Mammary epithelial cell (primary cell): ENCODE data around the gene LRRC74A.

Source experiments
- EZH2 ChIP-seq: IDR thresholded peaks from 2 replicates; pipeline ENCODE4 v1.6.1; 2012; ENCODE audit warnings: low read length, inconsistent platforms, borderline replicate concordance
- TF ChIP-seq, protein P1 (sequence below), 2 donors: IDR thresholded peaks in 1 of 2; conservative IDR thresholded peaks in 1 of 2; 2 replicates each; pipeline ENCODE4 v1.5.1; 2011 to 2012; ENCODE audit warnings: inconsistent platforms in 2 of 2, low read length in 2 of 2, mild to moderate bottlenecking in 2 of 2, control low read depth in 1 of 2, low read depth in 1 of 2; ENCODE audit not compliant: insufficient read depth in 1 of 2; ENCODE audit errors: extremely low read depth in 1 of 2

DNA sequence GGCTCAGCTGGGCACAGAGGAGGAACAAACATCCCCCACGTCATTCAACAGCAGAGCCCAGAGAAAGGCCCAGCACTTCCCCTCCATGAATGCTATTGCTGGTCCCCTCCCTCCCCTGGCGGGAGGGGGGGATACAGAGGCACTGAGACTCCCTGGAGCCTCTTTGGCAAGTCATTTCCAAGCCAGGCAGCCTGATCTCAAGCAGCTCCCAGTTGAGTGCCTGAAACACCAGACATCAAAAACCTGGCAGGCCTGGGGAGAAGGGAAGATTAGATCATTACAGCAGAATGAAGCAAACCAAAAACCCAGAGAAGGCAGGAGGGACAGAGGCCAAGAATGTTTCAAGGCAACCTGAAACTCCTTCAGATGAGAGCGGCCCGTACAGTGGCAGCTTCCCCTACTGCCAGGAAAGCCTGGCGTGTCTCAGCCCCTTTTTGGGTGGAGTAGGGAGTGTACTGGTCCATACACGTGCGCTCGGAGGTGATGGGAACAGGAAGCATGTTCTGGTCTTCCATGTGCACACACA, 92.1 kb downstream of the LRRC74A start:
- TF ChIP-seq, protein P1, sequence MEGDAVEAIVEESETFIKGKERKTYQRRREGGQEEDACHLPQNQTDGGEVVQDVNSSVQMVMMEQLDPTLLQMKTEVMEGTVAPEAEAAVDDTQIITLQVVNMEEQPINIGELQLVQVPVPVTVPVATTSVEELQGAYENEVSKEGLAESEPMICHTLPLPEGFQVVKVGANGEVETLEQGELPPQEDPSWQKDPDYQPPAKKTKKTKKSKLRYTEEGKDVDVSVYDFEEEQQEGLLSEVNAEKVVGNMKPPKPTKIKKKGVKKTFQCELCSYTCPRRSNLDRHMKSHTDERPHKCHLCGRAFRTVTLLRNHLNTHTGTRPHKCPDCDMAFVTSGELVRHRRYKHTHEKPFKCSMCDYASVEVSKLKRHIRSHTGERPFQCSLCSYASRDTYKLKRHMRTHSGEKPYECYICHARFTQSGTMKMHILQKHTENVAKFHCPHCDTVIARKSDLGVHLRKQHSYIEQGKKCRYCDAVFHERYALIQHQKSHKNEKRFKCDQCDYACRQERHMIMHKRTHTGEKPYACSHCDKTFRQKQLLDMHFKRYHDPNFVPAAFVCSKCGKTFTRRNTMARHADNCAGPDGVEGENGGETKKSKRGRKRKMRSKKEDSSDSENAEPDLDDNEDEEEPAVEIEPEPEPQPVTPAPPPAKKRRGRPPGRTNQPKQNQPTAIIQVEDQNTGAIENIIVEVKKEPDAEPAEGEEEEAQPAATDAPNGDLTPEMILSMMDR (conservative IDR thresholded peaks at IDR 0.05 in 1 of 2, IDR thresholded peaks at IDR 0.05 in 1 of 2; ENCODE audit: extremely low read depth in 1 of 2, insufficient read depth in 1 of 2, low read depth in 1 of 2, low read length in 2 of 2) = no peak
- no peak for TF ChIP-seq EZH2
